Stimulated activated CD8-positive, alpha-beta memory T cell treated with anti-CD3 and anti-CD28 coated beads, Interleukin-4, amount 100 ng/mL, for 24 hours (primary cell): ENCODE data around the gene MATK.

Source experiments
- DNase-seq: peaks from one replicate; pipeline ENCODE4 v3.0.0-alpha.2; 2020; ENCODE audit warnings: low read depth

MATK gene

DNA sequence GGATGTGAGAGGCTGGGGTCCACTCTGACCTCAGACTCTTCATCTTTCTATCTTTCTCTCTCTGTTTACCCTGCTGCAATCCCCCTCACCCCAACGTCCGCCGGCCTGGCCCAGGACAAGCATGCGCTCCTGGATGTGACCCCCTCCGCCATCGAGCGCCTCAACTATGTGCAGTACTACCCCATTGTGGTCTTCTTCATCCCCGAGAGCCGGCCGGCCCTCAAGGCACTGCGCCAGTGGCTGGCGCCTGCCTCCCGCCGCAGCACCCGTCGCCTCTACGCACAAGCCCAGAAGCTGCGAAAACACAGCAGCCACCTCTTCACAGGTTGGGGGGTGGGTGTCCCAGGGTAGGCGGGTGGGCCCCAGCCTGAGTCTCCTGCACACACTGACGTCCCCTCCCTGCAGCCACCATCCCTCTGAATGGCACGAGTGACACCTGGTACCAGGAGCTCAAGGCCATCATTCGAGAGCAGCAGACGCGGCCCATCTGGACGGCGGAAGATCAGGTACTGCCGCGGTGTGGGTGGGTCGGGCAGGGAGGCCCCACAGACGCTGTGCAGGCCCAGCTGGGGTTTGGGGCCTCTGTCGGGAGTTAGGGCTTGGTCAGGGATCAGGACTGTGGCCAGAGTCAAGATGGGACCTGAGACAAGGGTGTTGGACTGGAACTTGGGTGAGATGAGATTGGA lies 39.7 kb downstream of the MATK start:
- DNase-seq: no peak

DNA sequence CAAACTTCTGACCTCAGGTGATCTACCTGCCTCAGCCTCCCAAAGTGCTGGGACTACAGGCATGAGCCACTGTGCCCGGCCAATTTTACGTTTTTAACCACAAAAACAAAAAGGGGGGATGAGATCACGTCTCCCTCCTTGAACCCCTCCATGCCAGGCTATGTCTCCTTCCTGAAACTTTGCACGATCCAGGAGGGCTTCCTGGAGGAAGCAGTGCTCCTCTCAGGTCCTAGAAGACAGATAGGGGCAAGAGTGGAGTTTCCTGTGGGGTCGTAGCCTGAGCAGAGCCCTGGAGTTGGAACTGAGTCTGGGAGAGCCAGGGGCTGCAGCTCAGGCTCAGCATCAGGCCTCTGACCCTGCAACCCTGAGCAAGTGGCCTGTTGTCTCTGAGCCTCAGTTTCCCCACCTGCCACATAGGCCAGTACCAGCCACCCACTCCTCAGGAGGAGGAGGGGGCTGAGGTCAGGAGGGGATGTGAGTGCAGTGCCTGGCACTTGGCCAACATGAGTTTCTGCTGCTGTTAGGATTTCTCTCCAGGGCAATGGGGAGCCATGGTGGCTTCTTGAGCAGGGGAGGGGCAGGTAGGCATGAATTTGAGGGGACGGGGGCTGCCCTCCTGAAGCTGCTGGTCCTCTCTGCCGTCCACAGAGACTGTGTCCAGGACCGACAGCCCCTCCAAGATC lies 40.7 kb downstream of the MATK start:
- no peak for DNase-seq

DNA sequence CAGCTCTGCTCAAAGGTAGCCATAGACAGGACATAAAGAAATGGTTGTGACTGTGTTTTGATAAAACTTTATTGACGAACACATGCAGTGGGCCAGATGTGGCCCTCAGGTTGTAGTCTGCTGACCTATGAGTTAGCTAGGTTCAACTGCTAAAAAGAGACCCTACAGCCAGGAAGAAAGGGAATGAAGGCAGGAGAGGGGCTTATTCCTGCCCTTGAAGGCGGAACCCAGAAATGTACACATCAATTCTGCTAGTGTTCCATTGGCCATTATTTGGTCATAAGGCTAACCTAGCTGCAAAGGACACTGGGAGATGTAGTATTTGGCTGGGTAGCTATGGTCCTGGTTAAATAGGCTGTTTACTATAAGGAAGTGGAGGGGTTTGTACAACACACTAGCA lies 42.7 kb downstream of the MATK start:
- DNase-seq: no peak

DNA sequence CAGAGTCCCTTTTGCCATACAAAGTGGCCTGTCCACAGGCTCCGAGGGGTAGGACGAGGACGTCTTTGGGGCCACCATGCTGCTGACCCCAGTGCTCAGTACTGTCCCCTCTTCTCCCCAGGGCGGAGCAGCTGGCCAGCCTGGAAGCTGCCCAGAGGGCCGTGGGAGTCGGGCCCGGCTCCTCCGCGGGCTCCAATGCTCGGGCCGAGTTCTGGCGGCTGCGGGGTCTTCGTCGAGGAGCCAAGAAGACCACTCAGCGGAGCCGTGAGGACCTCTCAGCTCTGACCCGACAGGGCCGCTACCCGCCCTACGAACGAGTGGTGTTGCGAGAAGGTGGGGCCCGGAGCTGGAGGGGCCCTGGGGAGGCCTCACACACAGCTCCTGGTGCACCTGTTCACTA lies 45.8 kb downstream of the MATK start:
- no peak for DNase-seq

DNA sequence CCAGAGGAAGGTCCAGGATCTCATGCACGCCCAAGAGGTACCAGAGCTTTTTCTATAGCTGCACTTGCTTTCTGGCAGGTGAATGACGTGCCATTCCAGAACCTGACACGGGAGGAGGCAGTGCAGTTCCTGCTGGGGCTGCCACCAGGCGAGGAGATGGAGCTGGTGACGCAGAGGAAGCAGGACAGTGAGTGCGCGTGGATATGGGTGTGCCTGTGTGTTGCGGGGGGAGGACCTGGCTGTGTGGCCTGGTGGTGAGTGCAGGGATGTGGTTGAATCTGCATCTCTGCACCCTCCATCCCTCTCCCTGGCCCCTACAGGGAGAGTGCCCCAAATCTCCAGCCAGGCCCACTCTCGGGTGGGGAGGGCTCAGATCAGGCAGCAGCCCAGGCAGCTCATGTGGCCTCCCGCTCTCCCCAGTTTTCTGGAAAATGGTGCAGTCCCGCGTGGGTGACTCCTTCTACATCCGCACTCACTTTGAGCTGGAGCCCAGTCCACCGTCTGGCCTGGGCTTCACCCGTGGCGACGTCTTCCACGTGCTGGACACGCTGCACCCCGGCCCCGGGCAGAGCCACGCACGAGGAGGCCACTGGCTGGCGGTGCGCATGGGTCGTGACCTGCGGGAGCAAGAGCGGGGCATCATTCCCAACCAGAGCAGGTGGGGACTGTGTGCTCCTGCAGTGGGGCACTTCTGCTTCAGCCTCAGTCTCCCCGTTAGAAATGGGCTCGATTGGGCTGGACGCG lies 47.5 kb downstream of the MATK start:
- DNase-seq: no peak

DNA sequence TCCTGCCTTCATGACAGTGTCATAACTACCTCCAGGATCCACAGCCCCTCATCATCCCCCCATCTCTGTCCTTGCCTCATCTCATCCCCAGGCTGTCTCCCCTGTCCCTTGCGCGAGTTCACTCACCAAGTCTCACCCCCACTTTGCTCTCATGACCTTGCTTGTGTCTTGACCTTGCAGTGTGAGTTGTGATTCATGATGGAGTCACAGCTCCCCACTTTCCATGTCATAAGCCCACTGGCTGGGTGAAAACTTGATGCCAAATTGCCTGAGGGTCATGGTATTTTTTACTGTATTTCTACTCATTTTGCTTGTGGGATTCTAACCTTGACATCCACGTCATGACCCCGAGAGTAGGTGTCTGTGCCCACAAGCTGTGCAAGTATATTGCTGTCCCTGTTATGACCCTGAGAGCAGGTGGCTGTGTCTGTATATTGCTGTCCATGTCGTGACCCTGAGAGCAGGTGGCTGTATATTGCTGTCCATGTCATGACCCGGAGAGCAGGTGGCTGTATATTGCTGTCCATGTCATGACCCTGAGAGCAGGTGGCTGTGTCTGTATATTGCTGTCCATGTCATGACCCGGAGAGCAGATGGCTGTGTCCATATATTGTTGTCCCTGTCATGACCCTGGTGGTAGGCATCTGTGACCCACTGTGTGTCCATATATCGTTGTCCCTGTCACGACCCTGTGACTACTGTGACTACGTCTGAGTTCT lies 48.5 kb downstream of the MATK start:
- no peak for DNase-seq

DNA sequence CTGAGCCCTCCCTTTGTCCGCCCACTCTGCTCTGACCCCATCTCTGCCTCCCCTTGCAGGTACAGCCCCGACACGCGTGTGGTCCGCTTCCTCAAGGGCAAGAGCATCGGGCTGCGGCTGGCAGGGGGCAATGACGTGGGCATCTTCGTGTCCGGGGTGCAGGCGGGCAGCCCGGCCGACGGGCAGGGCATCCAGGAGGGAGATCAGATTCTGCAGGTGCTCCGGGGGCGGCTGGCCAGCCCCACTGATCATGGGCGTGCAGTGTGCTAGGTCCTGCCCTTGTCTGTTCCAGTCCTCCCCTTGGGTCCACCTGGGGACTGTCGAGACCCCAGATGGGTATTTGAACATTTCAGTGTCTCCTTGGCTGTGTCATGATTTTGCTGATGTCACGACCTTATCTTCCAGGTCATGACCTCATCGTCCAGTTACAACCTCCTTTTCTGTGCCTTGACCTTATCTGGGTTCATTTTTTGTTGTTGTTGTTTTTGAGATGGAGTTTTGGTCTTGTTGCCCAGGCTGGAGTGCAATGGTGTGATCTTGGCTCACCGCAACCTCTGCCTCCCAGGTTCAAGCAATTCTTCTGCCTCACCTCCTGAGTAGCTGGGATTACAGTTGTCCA lies 50.0 kb downstream of the MATK start:
- no peak for DNase-seq

DNA sequence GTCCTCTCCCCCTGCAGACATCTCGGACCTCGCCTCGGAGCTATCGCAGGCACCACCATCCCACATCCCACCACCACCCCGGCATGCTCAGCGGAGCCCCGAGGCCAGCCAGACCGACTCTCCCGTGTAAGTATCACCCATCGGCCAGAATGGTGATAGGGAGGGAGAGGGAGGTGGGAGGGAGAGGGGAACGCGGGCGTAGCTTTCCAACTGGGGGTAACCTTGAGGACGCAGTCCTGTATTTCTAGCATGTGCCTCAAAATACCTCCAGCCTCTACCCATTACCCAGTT lies 51.9 kb downstream of the MATK start:
- DNase-seq: no peak

DNA sequence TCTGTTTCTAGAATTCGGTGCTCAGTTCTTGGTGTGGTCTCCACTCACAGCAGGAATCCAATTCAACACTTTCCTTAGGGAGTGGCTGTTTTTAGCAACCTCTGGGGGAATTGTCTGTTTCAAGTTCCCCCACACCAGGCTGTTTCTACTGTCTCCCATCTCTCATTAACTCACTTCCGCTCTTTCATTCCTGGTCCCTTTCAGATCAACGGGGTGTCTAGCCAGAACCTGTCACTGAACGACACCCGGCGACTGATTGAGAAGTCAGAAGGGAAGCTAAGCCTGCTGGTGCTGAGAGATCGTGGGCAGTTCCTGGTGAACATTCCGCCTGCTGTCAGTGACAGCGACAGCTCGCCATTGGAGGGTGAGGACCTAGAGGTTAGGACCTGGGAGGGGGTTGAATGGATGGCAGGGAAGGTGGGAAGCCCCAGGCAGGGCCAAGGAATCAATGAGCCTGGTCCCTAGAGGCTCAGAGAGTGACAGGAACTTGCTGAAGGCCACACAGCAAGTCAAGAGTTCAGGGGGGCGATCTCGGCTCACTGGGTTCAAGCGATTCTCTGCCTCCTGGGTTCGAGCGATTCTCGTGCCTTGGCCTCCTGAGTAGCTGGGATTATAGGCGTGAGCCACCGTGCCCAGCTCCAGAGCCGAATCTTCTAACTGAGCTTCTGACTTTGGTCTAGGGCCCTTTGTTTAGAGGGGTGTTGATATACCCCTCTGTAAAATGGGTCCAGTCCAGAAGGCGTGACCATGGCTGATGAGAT lies 52.5 kb downstream of the MATK start:
- no peak for DNase-seq

DNA sequence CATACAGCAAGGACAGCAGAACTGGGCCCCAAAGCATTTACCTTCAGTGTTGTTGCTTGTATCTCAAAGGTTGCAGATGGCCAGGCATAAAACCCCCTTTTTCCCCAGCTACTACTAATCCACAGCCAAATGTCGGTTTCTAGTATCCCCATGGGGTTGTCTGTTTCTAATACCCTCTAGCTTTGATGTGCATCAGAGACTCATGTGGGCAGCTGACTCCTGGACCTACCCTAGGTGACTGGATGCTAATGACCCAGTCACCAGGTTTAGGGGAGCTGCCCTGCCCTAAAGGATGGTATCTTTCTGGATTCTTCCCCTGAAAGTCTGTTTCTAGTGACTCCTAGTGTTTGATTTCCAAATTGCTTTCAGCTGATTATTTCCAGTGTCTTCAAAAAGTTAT lies 54.1 kb downstream of the MATK start:
- no peak for DNase-seq

DNA sequence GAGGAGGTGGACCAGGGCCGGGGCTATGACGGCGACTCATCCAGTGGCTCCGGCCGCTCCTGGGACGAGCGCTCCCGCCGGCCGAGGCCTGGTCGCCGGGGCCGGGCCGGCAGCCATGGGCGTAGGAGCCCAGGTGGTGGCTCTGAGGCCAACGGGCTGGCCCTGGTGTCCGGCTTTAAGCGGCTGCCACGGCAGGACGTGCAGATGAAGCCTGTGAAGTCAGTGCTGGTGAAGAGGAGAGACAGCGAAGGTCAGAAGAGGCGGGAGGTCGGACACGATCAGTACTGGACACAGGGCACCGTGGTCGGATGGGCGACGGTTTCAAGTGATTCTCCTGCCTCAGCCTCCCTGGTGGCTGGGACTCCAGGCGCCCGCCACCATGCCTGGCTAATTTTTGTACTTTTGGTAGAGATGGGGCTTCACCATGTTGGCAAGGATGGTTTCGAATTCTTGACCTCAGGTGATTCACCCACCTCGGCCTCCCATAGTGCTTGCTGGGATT lies 55.7 kb downstream of the MATK start:
- DNase-seq: no peak
